Loucy (cell line): Measurements from ENCODE around the gene FAM107B.

Source experiments
- H2AFZ ChIP-seq: fragments of 200-600 bp; sonication (generic); 2 replicates; pipeline ENCODE4 v1.6.0; 2016; ENCODE audit warnings: antibody characterized with exemption, mild to moderate bottlenecking, low read length, moderate library complexity
- H3F3A ChIP-seq: fragments of 200-600 bp; 2 replicates; pipeline ENCODE4 v1.6.0; 2016; ENCODE audit warnings: antibody characterized with exemption, low read depth, mild to moderate bottlenecking
- H3K27me3 ChIP-seq: fragments of 200-600 bp; sonication (generic); 2 replicates; pipeline ENCODE4 v1.6.1; 2014; ENCODE audit warnings: low read length, mild to moderate bottlenecking; ENCODE audit not compliant: insufficient read depth, poor library complexity, severe bottlenecking
- H3K36me3 ChIP-seq: fragments of 200-600 bp; sonication (generic); 2 replicates; pipeline ENCODE4 v1.6.1; 2016; ENCODE audit warnings: low read length; ENCODE audit not compliant: insufficient read depth
- H3K4me1 ChIP-seq: fragments of 200-600 bp; sonication (generic); 2 replicates; pipeline ENCODE4 v1.5.1; 2014; ENCODE audit warnings: low read length, mild to moderate bottlenecking; ENCODE audit not compliant: insufficient read depth, poor library complexity, severe bottlenecking
- H3K4me2 ChIP-seq: fragments of 200-600 bp; sonication (generic); 2 replicates; pipeline ENCODE4 v1.6.0; 2014; ENCODE audit warnings: antibody characterized with exemption, low read length, low read depth, mild to moderate bottlenecking; ENCODE audit not compliant: poor library complexity, severe bottlenecking
- H3K4me3 ChIP-seq: fragments of 200-600 bp; sonication (generic); 2 replicates; pipeline ENCODE4 v1.5.1; 2014; ENCODE audit warnings: low read length, mild to moderate bottlenecking, mixed read lengths; ENCODE audit not compliant: poor library complexity, severe bottlenecking
- H3K79me2 ChIP-seq: fragments of 200-600 bp; sonication (generic); 2 replicates; pipeline ENCODE4 v1.6.1; 2014; ENCODE audit warnings: low read length; ENCODE audit not compliant: insufficient read depth
- H3K9ac ChIP-seq: fragments of 200-600 bp; sonication (generic); 2 replicates; pipeline ENCODE4 v1.6.0; 2014; ENCODE audit warnings: mild to moderate bottlenecking, low read depth, low read length, moderate library complexity; ENCODE audit not compliant: poor library complexity, severe bottlenecking
- H3K9me2 ChIP-seq: fragments of 200-600 bp; sonication (generic); replicated peaks from 2 replicates; pipeline ENCODE4 v1.6.1; 2016; ENCODE audit warnings: low read depth, low read length, mixed read lengths
- H3K9me3 ChIP-seq: fragments of 200-600 bp; sonication (generic); 2 replicates; pipeline ENCODE4 v1.6.1; 2014; ENCODE audit warnings: mild to moderate bottlenecking, antibody characterized with exemption, low read length, low read depth; ENCODE audit not compliant: insufficient read depth
- H4K20me1 ChIP-seq: fragments of 200-600 bp; sonication (generic); 2 replicates; pipeline ENCODE4 v1.6.0; 2014; ENCODE audit warnings: antibody characterized with exemption, low read length, mild to moderate bottlenecking; ENCODE audit not compliant: insufficient read depth, poor library complexity, severe bottlenecking
- CTCF ChIP-seq: fragments of 200-600 bp; sonication (generic); conservative IDR thresholded peaks from 2 replicates; pipeline ENCODE4 v1.5.1; 2014; ENCODE audit warnings: mild to moderate bottlenecking, antibody characterized with exemption, low read length
- EZH2phosphoT487 ChIP-seq: fragments of 200-600 bp; IDR thresholded peaks from 2 replicates; pipeline ENCODE4 v1.6.1; 2018; ENCODE audit warnings: antibody characterized with exemption, mild to moderate bottlenecking, moderate library complexity, borderline replicate concordance

FAM107B gene

DNA sequence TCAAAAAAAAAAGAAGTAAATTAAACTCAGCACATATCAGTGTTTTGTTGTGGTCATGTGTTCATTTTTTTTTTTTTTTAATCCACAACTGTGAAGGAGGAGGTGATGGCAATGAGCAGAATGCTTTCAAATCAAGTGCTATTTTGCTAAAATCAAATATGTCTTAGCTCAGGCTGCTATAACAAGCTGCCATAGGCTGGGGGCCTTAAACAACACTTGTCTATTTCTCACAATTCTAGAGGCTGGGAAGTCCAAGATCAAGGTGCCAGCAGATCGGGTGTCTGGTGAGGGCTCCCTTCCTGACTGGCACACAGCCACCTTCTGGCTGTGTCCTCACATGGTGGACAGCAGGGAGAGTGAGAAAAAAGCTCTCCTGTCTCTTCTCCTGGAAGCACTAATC is 203.9 kb downstream of the FAM107B start:
- H3K4me3 ChIP-seq, result no peak overlapping the region
- no peaks in the 10 kb centered on the region for H3K9me3 ChIP-seq
- peaks cover 16% of the 10 kb centered on the region for H3K4me1 ChIP-seq
- H3K36me3 ChIP-seq, result peaks cover 8% of the 10 kb centered on the region; the same call in 1 of the 2 replicates
- H4K20me1 ChIP-seq, result no peaks in the 10 kb centered on the region
- no peak overlapping the region for H3K9ac ChIP-seq
- no peaks in the 10 kb centered on the region for H3K9me2 ChIP-seq
- H3F3A ChIP-seq, result no peaks in the 10 kb centered on the region
- TF ChIP-seq EZH2phosphoT487, result no peak
- TF ChIP-seq CTCF, result no peak
- H3K27me3 ChIP-seq, result no peaks in the 10 kb centered on the region
- H3K4me2 ChIP-seq, result no peak overlapping the region
- H2AFZ ChIP-seq, result no peak overlapping the region
- peaks cover 59% of the 10 kb centered on the region for H3K79me2 ChIP-seq

- Histone ChIP-seq H3K36me3 (peaks cover 8% of the 10 kb centered on the region; the same call in 1 of the 2 replicates), H3K9ac (no peak overlapping the region), H3K27me3 (no peaks in the 10 kb centered on the region), H3K9me3 (no peaks in the 10 kb centered on the region), H3K4me3 (no peak overlapping the region), H2AFZ (no peak overlapping the region), H3K4me1 (peaks cover 27% of the 10 kb centered on the region), H3K9me2 (no peaks in the 10 kb centered on the region), H3K4me2 (no peak overlapping the region), H4K20me1 (no peaks in the 10 kb centered on the region), H3K79me2 (peaks cover 50% of the 10 kb centered on the region), H3F3A (no peaks in the 10 kb centered on the region)
- TF ChIP-seq EZH2phosphoT487 (no peak), CTCF (no peak)
These were observed 205.2 kb downstream of the FAM107B start for GRCh38 chr10:14569274-14570060.

DNA sequence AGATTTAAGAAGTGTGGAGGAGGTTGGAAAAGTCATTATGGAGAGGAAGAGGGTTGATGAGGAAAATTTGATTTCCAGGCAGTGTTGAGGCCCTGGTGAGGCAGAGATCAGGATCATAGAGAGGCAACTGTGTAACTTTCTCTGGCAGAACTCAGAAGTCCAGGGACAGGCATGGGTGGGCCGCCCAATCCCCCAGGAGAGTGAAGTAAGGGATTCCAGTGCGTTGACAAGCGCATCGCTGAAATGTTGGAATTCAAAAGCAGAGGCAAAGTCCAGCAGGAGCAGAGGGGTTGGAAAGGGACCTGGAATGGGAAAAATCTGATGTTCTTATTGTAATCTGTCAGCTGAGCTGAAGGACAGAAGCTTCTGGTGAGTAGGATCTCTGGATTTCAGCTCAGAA is 207.3 kb downstream of the FAM107B start:
- Histone ChIP-seq H3K27me3 (no peaks in the 10 kb centered on the region), H3K9me3 (no peaks in the 10 kb centered on the region), H4K20me1 (no peaks in the 10 kb centered on the region), H3K4me1 (peaks cover 47% of the 10 kb centered on the region), H3K4me2 (no peak overlapping the region), H3K9me2 (no peaks in the 10 kb centered on the region), H2AFZ (no peak overlapping the region), H3F3A (no peaks in the 10 kb centered on the region; the same call in 1 of the 2 replicates), H3K79me2 (peaks cover 46% of the 10 kb centered on the region), H3K9ac (no peak overlapping the region), H3K4me3 (no peak overlapping the region), H3K36me3 (peaks cover 8% of the 10 kb centered on the region; the same call in 1 of the 2 replicates)
- no peak for TF ChIP-seq EZH2phosphoT487
- TF ChIP-seq CTCF, result no peak
